WTC11 (cell line): ENCODE results near the gene FBXO28.

Source experiments
- CREB1 ChIP-seq: sonication (generic); formaldehyde crosslinking; IDR thresholded peaks from 2 replicates; pipeline ENCODE4 v1.8.0; 2023; ENCODE audit warnings: mild to moderate bottlenecking, missing genetic modification reagents
- NFATC4 ChIP-seq: fragments of 250-450 bp; sonication (Bioruptor Pico); IDR thresholded peaks from 2 replicates; pipeline ENCODE4 v1.9.0; 2021; ENCODE audit warnings: mild to moderate bottlenecking
- ZNF232 ChIP-seq: sonication (generic); formaldehyde crosslinking; IDR thresholded peaks from 2 replicates; pipeline ENCODE4 v1.8.0; 2022; ENCODE audit warnings: mild to moderate bottlenecking, missing genetic modification reagents
- TF ChIP-seq, protein P1 (sequence below): fragments of 200-600 bp; IDR thresholded peaks from 2 replicates; pipeline ENCODE4 v1.8.0; 2022; ENCODE audit warnings: antibody characterized with exemption
- TF ChIP-seq, protein P2 (sequence below): sonication (generic); formaldehyde crosslinking; IDR thresholded peaks from 2 replicates; pipeline ENCODE4 v1.8.0; 2022; ENCODE audit warnings: mild to moderate bottlenecking, missing genetic modification reagents
- TF ChIP-seq, protein P3 (sequence below): sonication (generic); formaldehyde crosslinking; conservative IDR thresholded peaks from 2 replicates; pipeline ENCODE4 v1.8.1; 2022; ENCODE audit warnings: mild to moderate bottlenecking, missing genetic modification reagents
- TF ChIP-seq, protein P4 (sequence below): sonication (generic); formaldehyde crosslinking; IDR thresholded peaks from 2 replicates; pipeline ENCODE4 v1.8.0; 2022; ENCODE audit warnings: mild to moderate bottlenecking, missing genetic modification reagents

DNA sequence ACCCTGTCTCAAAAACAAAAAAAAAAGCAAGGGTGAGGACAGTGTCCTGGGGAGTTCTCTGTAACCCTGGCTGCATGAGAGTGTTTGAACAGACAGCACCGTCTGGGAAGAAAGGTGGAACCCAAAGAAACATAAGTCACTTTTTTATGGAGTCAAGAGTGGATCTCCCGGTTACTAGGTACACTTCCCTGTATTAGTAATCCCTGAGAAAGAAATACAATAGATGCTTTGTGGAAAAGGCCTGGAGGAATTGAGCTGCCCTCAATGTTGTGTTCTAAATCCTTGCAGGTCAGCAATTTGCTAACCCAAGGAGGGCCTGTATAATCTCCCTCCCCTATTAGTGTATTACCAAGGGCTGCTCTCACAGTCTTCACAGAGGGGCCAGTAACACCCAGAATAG is 85.8 kb downstream of the FBXO28 start:
- TF ChIP-seq, protein P1, sequence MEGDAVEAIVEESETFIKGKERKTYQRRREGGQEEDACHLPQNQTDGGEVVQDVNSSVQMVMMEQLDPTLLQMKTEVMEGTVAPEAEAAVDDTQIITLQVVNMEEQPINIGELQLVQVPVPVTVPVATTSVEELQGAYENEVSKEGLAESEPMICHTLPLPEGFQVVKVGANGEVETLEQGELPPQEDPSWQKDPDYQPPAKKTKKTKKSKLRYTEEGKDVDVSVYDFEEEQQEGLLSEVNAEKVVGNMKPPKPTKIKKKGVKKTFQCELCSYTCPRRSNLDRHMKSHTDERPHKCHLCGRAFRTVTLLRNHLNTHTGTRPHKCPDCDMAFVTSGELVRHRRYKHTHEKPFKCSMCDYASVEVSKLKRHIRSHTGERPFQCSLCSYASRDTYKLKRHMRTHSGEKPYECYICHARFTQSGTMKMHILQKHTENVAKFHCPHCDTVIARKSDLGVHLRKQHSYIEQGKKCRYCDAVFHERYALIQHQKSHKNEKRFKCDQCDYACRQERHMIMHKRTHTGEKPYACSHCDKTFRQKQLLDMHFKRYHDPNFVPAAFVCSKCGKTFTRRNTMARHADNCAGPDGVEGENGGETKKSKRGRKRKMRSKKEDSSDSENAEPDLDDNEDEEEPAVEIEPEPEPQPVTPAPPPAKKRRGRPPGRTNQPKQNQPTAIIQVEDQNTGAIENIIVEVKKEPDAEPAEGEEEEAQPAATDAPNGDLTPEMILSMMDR: no peak
- no peak for TF ChIP-seq CREB1
- TF ChIP-seq ZNF232 (CRISPR knock-in tag): no peak
- TF ChIP-seq, protein P2, sequence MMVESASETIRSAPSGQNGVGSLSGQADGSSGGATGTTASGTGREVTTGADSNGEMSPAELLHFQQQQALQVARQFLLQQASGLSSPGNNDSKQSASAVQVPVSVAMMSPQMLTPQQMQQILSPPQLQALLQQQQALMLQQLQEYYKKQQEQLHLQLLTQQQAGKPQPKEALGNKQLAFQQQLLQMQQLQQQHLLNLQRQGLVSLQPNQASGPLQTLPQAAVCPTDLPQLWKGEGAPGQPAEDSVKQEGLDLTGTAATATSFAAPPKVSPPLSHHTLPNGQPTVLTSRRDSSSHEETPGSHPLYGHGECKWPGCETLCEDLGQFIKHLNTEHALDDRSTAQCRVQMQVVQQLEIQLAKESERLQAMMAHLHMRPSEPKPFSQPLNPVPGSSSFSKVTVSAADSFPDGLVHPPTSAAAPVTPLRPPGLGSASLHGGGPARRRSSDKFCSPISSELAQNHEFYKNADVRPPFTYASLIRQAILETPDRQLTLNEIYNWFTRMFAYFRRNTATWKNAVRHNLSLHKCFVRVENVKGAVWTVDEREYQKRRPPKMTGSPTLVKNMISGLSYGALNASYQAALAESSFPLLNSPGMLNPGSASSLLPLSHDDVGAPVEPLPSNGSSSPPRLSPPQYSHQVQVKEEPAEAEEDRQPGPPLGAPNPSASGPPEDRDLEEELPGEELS (CRISPR knock-in tag): no peak
- TF ChIP-seq NFATC4: no peak
- TF ChIP-seq, protein P3, sequence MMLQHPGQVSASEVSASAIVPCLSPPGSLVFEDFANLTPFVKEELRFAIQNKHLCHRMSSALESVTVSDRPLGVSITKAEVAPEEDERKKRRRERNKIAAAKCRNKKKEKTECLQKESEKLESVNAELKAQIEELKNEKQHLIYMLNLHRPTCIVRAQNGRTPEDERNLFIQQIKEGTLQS (CRISPR knock-in tag): no peak
- TF ChIP-seq, protein P4, sequence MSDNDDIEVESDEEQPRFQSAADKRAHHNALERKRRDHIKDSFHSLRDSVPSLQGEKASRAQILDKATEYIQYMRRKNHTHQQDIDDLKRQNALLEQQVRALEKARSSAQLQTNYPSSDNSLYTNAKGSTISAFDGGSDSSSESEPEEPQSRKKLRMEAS (CRISPR knock-in tag): no peak
